Measurements from ENCODE around the gene KLF15. TPM values are rescaled to one million over a fixed set of nuclear protein-coding genes. Genes with fewer than 3 reads are reported as not detected.

The KLF15 gene
- total RNA-seq, 3 donors from 2014 or later (not counting 1 experiment from before 2014, with no cell fraction given) = 0.23 to 0.38 (median 0.36) TPM

DNA sequence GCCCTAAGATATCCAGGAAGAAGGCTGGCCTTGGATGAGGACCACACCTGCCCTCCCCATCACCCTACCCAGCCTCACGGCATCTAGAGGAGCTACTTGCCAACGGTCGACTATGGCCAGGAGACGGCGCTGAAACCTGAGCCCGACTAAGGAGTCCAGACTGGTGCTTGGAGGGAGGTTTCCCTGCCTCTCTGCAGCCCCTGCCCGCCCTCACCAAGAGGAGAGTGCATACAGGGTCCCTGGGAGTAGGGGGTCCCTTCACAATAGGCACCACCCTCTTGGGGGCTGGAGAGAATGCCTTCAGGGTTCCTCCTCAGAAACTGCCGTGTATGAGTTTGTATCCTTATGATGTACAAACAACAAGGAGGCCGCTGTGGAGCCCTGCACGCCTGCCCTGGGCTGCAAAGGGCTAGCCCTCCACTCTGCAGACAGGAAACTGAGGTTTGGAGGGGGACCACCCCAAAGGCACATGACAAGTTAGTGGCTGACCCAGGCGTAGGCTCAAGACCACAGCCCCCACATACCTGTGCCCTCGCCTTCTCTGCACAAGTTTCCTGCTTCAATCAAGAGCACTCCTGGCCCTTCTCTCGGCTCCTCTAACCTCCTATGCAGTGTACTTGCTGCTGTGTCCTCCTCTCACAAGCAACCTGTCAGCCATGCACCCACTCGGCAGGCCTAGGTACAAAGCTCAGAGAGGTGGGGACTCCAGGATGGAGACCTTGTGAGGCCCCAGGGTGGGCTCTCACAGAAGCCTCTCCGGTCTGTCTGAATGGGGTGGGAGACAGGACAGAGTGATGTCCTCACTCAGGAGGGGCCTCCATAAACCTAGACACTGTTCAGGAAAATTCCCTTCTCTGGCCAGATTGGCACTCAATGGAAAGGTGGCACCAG lies 7.4 kb downstream of the KLF15 start:
- peak in 1 of 2 donors; percentile 10 for DNase-seq
- TF ChIP-seq, protein P1, sequence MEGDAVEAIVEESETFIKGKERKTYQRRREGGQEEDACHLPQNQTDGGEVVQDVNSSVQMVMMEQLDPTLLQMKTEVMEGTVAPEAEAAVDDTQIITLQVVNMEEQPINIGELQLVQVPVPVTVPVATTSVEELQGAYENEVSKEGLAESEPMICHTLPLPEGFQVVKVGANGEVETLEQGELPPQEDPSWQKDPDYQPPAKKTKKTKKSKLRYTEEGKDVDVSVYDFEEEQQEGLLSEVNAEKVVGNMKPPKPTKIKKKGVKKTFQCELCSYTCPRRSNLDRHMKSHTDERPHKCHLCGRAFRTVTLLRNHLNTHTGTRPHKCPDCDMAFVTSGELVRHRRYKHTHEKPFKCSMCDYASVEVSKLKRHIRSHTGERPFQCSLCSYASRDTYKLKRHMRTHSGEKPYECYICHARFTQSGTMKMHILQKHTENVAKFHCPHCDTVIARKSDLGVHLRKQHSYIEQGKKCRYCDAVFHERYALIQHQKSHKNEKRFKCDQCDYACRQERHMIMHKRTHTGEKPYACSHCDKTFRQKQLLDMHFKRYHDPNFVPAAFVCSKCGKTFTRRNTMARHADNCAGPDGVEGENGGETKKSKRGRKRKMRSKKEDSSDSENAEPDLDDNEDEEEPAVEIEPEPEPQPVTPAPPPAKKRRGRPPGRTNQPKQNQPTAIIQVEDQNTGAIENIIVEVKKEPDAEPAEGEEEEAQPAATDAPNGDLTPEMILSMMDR (IDR thresholded peaks at IDR 0.05) = no peak
- ATAC-seq = no peak
- WGBS (ENCODE audit: insufficient coverage) = 49% methylated on average over 15 of the region's 15 CpGs
- H3K27ac ChIP-seq (ENCODE audit: low read length) = no peak overlapping the region
- Mint-ChIP-seq H3K4me1 (peaks cover 0 to 8% of the 10 kb centered on the region in 2 donors), H3K27ac (no peak overlapping the region), H3K9me3 (no peaks in the 10 kb centered on the region), H3K4me3 (no peak overlapping the region), H3K36me3 (no peaks in the 10 kb centered on the region), H3K27me3 (ENCODE audit: low read depth in 2 of 2) (peaks cover 0 to 7% of the 10 kb centered on the region in 2 donors)
- no peaks in the 10 kb centered on the region for H3K36me3 ChIP-seq (ENCODE audit: control insufficient read depth, insufficient read depth, low read length)
- H3K4me3 ChIP-seq (ENCODE audit: low read length) = no peak overlapping the region
- intact Hi-C loops (cut with micrococcal nuclease) = no loop called here
- H3K27me3 ChIP-seq (ENCODE audit: control insufficient read depth, insufficient read depth, low read length) = no peaks in the 10 kb centered on the region
- H3K4me1 ChIP-seq (ENCODE audit: control insufficient read depth, insufficient read depth, low read length) = no peaks in the 10 kb centered on the region
- no peaks in the 10 kb centered on the region for H3K9me3 ChIP-seq (ENCODE audit: control insufficient read depth, insufficient read depth, low read length)

DNA sequence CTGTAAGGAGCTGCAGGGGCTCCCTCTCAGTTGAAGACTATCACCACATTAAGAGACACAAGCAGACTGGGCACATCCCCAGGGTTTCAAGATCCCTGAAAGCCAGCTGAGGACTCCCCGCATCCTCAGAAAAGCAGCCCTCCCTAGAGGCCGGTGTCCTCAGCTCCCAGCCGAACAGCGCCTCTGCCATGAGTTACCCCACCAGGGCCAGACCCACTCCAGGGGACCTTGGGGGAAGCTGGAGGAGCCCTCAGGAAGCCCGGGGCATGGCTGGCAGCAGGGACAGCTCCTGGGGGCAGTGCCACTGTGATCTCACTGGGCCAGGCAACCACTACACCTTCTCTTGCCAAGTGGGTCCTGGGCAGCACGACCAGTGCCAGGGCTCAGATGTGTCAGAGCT lies 8.1 kb downstream of the KLF15 start:
- TF ChIP-seq, protein P1 (IDR thresholded peaks at IDR 0.05) = no peak
- Mint-ChIP-seq H3K4me3 (no peak overlapping the region), H3K9me3 (no peaks in the 10 kb centered on the region), H3K27me3 (ENCODE audit: low read depth in 2 of 2) (peaks cover 0 to 7% of the 10 kb centered on the region in 2 donors), H3K27ac (no peak overlapping the region), H3K4me1 (peaks cover 0 to 8% of the 10 kb centered on the region in 2 donors), H3K36me3 (no peaks in the 10 kb centered on the region)
- Histone ChIP-seq H3K27ac (ENCODE audit: low read length) (no peak overlapping the region), H3K4me1 (ENCODE audit: control insufficient read depth, insufficient read depth, low read length) (no peaks in the 10 kb centered on the region), H3K36me3 (ENCODE audit: control insufficient read depth, insufficient read depth, low read length) (no peaks in the 10 kb centered on the region), H3K9me3 (ENCODE audit: control insufficient read depth, insufficient read depth, low read length) (no peaks in the 10 kb centered on the region), H3K4me3 (ENCODE audit: low read length) (no peak overlapping the region), H3K27me3 (ENCODE audit: control insufficient read depth, insufficient read depth, low read length) (no peaks in the 10 kb centered on the region)
- 91% methylated on average over 6 of the region's 6 CpGs for WGBS (ENCODE audit: insufficient coverage)
- ATAC-seq (no peak), DNase-seq (peak in 1 of 2 donors; percentile 13)
- intact Hi-C loops (cut with micrococcal nuclease) = no loop called here

DNA sequence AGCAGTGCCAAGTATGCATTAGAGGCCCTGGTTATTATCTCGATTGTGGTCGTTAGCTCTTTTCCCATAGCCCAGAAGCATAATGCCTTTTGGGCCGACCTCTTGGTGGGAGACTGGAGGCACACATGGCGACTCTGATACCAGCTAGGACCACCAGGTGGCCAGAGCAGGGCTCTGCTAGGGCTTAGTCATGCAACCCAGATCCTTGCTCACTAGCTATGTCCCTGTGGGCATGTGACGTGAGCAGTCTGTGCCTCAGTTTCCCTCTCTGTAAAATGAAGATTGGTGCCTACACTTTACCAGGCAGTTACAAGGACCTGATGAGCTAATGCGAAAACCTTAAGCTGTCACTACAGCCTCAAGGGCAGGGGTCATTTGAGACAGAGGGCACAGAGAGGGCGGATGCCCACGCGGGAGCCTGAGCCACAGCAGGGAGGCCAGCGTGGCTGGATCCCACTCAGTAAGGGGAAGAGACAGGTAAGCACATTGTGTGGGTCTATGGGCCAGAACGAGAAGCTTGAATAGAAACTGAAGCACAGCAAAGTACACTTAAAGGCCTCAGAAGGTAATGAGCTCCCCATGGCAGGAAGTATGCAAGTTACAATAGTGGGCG lies 8.8 kb downstream of the KLF15 start:
- intact Hi-C loops (cut with micrococcal nuclease) = no loop called here
- Mint-ChIP-seq H3K36me3 (no peaks in the 10 kb centered on the region), H3K4me1 (peaks cover 0 to 8% of the 10 kb centered on the region in 2 donors), H3K4me3 (no peak overlapping the region), H3K27me3 (ENCODE audit: low read depth in 2 of 2) (peaks cover 0 to 3% of the 10 kb centered on the region in 2 donors), H3K27ac (no peak overlapping the region), H3K9me3 (no peaks in the 10 kb centered on the region)
- DNase-seq (peak in 1 of 2 donors; percentile 7), ATAC-seq (no peak)
- WGBS (ENCODE audit: insufficient coverage) = 85% methylated on average over 12 of the region's 12 CpGs
- Histone ChIP-seq H3K27me3 (ENCODE audit: control insufficient read depth, insufficient read depth, low read length) (no peaks in the 10 kb centered on the region), H3K9me3 (ENCODE audit: control insufficient read depth, insufficient read depth, low read length) (no peaks in the 10 kb centered on the region), H3K4me3 (ENCODE audit: low read length) (no peak overlapping the region), H3K36me3 (ENCODE audit: control insufficient read depth, insufficient read depth, low read length) (no peaks in the 10 kb centered on the region), H3K4me1 (ENCODE audit: control insufficient read depth, insufficient read depth, low read length) (no peaks in the 10 kb centered on the region), H3K27ac (ENCODE audit: low read length) (no peak overlapping the region)
- TF ChIP-seq, protein P1 (IDR thresholded peaks at IDR 0.05) = no peak
